ENCODE results near the gene PSD.

Gene PSD

GRCh38 chr10:102382871-102383270 is 35.7 kb downstream of the PSD start:
- DNase-seq = no peak

- no peak for DNase-seq
Measured at GRCh38 chr10:102381983-102382382, 36.6 kb downstream of the PSD start.

- DNase-seq = no peak
Measured at GRCh38 chr10:102379383-102379782, 39.2 kb downstream of the PSD start.

GRCh38 chr10:102376901-102377300 is 41.7 kb downstream of the PSD start:
- DNase-seq = no peak

GRCh38 chr10:102375867-102376266 is 42.7 kb downstream of the PSD start:
- no peak for DNase-seq

- no peak for DNase-seq
Measured at GRCh38 chr10:102375250-102375649, 43.3 kb downstream of the PSD start.

- no peak for DNase-seq
Measured at GRCh38 chr10:102371295-102371694, 47.3 kb downstream of the PSD start.

GRCh38 chr10:102368077-102368476 is 50.5 kb downstream of the PSD start:
- DNase-seq = no peak

GRCh38 chr10:102367441-102367840 is 51.1 kb downstream of the PSD start:
- no peak for DNase-seq

GRCh38 chr10:102358712-102359382 is 59.7 kb downstream of the PSD start:
- DNase-seq = no peak

- no peak for DNase-seq
Measured at GRCh38 chr10:102354451-102354850, 64.1 kb downstream of the PSD start.
